ENCODE measurements around the gene FAM131B.

FAM131B gene

GRCh38 chr7:143356414-143357050 is 6.0 kb downstream of the FAM131B start:
- no peak for DNase-seq

DNA sequence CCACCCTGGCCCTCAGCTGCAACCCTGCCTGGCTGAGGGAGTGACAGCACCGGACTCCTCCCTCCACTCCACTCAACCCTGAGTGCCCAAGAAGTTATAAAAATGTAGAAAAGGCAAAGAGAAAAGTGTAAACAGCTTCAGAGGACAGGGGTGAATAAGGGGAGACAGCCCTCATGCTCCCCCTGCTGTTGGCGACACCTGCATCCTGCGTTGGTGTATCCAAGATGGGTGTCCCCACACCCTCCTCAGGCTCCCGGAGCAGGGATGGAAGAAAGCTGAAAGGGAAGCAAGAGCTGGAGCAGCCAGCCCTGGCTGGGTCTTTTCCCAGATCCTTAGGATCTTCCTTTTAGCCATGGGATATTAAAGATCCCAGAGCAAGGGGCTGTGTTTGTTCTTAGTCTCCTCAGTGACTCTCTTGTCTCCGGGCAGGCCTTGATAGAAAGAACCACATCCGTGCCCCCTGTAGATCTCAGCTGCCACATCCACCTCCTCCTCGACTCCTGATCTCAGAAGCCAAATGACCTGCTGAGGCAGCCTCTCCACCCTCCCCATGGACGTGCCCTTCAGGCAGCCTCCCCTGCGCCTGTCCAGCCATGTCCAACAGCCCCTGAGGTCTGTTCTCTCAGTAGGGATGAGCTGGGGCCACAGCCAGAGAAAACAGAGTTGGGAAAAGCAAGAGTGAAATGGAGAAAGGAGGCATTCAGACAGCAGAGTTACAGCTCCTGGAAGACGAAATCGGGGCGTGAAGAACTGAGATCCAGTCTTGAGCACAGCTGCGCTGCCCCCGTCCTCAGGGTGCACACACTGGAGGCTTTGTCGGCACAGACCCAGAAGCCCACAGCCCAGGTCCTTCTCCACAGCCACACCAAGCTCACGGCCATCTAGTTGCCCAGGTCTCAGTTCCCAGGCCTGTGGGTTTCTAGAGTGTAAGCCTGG is 6.8 kb downstream of the FAM131B start:
- DNase-seq = no peak

- no peak for DNase-seq
These were observed 7.5 kb downstream of the FAM131B start for GRCh38 chr7:143354965-143355364.

DNA sequence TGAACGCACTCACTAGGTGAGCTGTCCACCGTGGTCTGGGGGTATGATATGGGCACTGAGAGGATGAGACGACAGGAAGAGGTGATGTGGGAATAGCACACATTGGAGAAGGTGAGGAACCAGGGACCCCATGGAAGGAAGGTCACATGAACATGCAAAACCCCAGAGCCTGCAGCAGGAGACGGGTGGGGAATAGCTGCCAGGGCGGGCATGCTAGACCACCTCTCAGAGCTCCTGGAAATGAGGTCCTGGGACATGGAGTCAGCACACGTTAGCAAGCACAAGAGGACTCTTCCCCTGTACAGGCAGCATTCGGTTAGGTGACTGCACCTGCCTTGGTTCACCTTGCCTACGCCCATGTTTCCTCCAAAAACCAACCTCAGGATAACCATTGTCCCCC is 8.1 kb downstream of the FAM131B start:
- no peak for DNase-seq

DNA sequence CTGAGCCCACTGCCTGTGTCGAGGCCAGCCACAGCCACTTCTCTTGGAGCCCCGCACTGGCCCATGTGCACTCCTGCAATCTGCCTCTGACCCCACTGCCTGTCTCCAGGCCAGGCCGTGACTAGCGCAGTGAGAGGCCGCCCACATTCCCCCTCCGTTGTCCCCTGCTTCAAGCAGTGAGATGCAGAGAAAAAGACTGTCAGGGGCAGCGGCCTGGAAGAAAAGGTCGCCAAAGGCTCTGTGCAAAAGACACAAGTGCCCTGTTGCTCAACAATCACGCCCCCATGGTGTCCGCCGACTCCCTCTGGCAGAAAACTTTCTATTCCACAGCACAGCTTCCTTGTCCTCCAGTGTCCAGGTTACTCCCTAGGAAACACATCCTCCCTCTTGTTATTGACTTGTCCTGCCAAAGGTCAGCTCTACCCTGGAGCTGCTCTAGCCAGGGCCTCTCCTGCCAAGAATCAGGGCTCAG is 9.9 kb downstream of the FAM131B start:
- no peak for DNase-seq

- DNase-seq = no peak
These were observed 10.9 kb downstream of the FAM131B start for GRCh38 chr7:143351574-143351973.

GRCh38 chr7:143351060-143351459 is 11.5 kb downstream of the FAM131B start:
- DNase-seq = no peak

DNA sequence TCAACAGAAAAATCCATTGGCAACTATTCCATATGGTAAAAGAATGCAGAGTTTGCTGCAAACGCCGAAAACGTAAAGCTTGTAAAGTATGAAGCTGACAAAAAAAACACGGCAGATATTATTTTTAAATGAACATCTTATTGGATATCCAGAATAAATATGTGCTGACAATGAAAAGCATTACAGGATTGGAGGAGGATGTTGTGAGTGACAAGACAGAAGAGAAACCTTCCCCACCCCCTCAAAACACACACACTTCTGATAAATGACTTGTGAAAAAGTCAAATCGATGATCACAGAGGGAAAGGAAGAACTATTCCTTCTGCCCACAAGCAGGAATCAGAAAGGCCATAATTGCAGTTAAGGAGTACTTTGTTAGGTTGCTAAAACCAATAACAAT is 14.6 kb downstream of the FAM131B start:
- no peak for DNase-seq

GRCh38 chr7:143346018-143346417 is 16.5 kb downstream of the FAM131B start:
- DNase-seq = no peak

DNA sequence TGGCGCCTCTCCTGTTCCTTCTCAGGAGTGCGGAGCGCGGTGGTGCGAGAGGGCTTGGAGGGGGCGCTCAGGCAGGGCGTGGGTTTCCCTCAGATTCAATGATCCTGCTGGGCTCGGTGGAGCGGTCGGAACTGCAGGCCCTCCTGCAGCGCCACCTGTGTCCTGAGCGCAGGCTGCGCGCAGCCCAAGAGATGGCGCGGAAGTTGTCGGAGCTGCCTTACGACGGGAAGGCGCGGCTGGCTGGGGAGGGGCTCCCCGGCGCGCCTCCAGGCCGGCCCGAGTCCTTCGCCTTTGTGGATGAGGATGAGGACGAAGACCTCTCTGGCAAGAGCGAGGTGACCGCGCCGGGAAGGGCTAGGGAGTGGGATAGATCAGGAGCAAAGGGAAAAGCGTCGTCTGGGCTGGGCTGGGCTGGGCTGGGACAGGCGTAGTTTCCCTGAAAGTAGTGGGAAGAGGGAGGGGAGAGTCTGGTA is 17.0 kb downstream of the FAM131B start:
- no peak for DNase-seq

GRCh38 chr7:143343596-143343995 is 18.9 kb downstream of the FAM131B start:
- DNase-seq = no peak

DNA sequence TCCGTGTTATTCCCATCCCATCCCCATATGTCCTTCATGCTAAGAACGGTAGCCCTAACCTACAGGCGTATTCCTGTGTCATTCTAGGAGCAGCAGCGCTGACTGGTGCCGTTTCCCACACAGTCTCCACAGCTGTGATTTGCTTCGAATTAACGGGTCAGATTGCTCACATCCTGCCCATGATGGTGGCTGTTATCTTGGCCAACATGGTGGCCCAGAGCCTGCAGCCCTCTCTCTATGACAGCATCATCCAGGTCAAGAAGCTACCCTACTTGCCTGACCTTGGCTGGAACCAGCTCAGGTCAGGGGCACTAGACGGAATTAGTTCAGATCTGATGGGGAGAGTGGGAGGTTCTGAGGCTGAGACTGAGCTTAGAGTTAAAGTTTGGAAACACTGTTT is 20.7 kb downstream of the FAM131B start:
- DNase-seq = no peak

GRCh38 chr7:143337216-143337615 is 25.3 kb downstream of the FAM131B start:
- DNase-seq = no peak

GRCh38 chr7:143334244-143334643 is 28.3 kb downstream of the FAM131B start:
- no peak for DNase-seq

DNA sequence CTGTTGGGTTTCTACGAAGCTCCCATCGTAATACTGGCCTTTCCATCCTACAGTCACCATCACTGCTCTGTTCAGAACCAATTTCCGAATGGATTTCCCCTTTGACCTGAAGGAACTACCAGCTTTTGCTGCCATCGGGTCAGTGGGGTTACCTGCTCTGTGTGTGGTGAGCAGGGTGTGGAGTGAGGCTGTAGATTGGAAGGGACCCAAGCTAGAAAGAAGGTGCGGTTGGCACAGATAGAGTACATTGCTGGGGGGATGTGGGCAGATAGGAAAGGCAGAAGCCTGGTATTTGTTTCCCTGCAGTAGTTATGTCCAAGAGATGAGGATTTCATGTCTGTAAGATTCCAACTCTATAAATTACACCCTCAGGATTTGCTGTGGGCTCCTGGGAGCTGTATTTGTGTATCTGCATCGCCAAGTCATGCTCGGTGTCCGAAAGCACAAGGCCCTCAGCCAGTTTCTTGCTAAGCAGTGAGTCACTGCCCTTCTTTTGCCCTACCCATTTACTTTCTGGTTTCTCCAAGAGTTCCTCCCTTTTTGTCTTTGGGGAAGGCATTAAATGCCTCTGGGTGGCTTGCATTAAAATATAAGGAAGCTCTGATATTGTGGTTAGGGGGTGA is 31.2 kb downstream of the FAM131B start:
- no peak for DNase-seq

DNA sequence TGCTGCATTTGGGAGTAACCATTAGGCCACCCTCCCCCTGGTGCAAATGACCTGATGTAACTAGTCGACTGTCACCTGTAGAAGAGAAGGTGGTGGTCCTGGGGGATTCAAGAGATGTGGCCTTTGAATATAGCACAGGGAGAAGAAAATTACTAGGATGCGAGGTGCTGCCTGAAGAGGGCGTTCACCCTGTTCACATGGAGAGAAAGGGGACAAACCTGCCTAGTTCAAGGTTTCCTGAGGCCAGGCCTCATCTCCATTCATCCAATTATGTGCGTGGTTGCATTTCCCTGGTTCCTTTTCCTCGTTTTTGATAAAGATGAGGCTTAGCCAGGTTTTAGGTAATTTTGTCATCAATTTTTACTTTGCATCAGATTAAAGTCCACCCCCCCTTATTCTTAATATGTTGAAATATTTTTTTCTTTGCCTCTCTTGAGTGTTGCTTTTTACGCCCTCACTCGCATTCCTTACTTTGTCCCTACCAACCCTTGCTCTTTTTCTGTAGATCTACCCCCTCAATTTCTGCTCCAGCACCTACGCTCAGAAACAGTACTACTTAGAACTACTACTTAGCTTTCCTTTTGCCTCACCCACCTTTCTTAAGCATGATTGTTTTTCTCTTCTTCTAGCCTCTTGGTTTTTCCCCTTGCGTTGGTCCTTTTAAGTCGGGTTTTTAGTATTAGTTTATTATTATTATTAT is 32.9 kb downstream of the FAM131B start:
- no peak for DNase-seq

DNA sequence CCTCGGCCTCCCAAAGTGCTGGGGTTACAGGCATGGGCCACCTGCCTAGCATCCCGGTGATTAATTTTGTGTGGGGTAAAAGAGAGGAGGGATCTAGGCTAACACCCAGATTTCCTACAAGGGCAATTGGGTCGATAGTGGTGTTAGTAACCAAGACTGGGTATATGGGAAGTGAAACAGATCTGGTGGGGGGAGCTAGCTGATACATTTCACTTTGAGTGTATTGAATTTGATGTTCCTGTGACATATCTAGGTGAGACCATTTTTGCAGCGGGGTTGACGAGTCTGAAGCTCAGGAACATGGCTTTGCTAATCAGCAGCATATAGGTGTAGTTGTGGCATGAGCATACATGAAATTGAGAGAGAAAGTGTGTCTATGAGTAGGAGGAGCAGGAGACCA is 34.6 kb downstream of the FAM131B start:
- no peak for DNase-seq

DNA sequence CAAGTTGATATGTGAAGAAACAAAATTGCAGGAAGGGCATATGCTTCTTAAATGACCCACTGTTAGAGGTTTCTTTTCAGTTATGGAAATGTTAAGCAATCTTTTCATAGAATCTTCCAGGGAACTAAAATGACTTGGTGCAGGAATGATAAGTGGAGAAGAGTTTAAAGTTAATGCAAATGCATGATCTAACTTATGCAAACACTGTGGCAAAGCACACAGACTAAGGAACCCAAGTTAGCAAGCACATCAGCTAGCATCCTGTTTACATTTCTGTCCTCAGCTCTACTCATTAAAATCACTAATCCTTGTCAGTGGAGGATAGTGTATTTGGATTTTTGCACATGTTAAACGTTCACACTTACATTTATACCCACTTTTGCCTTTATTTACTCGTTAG is 37.3 kb downstream of the FAM131B start:
- DNase-seq = no peak

DNA sequence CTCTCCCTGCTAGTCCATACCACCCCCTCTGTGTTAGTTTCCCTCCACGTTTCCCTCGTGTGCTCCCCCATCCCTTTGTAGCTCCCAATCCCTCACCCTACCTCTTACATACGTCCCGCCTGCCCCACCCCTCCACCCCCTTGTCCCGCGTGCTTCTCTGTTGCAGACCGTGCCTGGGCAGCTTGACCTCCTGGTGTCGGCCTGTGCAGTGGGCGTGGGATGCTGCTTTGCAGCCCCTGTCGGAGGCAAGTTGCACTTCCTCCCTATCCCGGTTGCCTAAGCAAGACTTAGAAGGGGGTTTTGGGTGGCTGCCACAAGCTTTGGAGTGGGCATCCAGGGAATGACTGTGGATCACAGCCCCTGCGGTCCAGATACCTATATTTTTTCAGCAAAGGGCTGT is 38.9 kb downstream of the FAM131B start:
- no peak for DNase-seq

DNA sequence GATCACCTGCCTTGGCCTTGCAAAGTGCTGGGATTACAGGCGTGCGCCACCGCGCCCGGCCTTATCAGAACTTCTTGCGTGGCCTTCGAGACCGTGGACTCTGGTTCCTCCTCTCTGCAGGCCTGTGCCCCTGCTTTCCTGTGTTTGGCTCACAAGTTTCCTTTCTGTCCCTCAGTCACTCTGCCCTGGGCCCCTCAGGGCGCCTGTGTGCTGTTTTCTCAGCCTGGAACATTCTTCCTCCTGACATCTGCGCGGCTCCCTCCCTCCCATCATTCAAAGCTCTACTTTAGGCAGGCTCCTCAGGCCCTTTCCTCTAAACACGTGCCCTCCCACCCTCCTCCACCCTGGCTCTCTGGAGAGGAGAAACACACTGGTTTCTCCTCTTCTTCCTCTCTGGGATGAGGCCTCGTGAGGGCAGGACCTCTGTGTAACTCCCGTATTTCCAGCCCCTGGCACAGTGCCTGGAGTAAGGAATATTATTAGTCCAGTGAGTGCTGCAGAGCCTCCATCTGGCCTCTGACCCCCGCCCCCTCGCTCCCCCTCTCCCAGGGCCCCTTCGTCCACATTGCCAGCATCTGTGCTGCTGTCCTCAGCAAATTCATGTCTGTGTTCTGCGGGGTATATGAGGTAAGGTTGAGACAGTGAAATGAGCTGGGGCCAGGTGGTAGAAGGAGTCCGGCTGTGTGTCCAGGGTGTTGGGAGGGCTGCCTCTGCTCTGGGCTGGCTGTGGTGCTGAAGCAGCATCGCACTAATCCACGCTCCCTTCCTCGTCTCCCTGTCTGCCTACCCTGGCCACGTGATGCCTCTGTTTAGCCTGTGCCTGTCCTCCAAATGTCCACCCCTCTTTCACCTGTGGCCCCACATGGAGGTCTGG is 39.5 kb downstream of the FAM131B start:
- no peak for DNase-seq

DNA sequence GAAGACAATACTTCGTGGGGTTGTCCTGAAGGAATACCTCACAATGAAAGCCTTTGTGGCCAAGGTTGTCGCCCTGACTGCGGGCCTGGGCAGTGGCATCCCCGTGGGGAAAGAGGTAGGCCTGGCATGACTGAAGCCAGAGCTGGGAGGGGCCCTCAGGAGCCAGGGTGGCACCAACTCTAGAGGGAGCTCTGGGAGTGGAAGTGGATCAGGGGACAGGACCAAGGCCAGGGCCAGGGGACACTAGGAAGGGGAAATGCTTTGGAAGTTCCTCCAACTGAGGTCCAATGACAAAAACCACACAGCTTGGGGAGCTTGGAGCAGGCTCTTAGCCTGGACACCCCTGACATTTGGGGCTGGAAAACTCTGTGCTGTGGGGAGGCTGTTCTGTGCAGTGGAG is 40.8 kb downstream of the FAM131B start:
- DNase-seq = no peak

DNA sequence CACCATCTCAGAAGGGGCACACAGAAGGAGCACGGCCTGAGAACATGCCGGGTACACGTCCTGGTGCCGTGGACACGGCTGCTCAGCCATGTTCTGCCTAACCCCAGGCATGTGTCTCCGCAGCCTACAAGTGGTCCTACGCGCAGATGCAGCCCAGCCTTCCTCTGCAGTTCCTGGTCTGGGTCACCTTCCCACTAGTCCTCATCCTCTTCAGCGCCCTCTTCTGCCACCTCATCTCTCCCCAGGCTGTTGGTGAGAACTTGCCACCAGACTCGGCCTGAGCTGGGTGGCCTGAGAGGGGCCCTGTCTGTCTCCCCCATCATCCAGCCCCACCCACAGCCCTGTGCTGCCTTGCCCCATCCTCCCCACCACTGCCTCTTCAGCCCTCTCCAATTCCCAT is 41.3 kb downstream of the FAM131B start:
- no peak for DNase-seq

Measured in DMS153 (cell line).